Keratinocyte (primary cell): ENCODE data around the gene FMN1.

Experiments used
- EZH2 ChIP-seq: IDR thresholded peaks from one replicate; pipeline ENCODE4 v1.6.1; 2012; ENCODE audit warnings: inconsistent platforms, mild to moderate bottlenecking, low read length, moderate library complexity
- TF ChIP-seq, protein P1 (sequence below), 3 experiments: IDR thresholded peaks in 1 of 3; conservative IDR thresholded peaks in 1 of 3; optimal IDR thresholded peaks in 1 of 3; 2 replicates in 2 of 3; 3 replicates in 1 of 3; pipeline versions ENCODE3 to v1.5.1; 2011; ENCODE audit warnings: low read length in 3 of 3, mild to moderate bottlenecking in 3 of 3, moderate library complexity in 2 of 3, control low read depth in 1 of 3, inconsistent platforms in 1 of 3; ENCODE audit not compliant: insufficient read depth in 2 of 3; ENCODE audit errors: extremely low read depth in 1 of 3

DNA sequence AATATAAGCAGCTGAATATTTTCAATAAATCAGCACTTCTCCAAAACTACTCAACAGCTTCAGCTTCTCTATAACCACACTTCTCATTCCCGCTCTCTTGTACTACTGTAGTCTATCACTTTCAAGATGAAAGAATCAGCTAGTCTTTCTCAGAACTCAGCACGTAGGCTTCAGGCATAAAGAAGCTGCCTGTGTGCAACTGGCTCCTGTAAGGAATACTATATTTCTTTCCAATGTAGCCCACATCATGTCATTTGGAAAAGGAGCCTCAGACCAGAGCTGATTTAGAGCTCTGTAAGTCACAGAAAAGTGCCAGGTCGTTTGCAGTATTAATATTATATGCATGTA is 62.3 kb downstream of the FMN1 start:
- TF ChIP-seq, protein P1, sequence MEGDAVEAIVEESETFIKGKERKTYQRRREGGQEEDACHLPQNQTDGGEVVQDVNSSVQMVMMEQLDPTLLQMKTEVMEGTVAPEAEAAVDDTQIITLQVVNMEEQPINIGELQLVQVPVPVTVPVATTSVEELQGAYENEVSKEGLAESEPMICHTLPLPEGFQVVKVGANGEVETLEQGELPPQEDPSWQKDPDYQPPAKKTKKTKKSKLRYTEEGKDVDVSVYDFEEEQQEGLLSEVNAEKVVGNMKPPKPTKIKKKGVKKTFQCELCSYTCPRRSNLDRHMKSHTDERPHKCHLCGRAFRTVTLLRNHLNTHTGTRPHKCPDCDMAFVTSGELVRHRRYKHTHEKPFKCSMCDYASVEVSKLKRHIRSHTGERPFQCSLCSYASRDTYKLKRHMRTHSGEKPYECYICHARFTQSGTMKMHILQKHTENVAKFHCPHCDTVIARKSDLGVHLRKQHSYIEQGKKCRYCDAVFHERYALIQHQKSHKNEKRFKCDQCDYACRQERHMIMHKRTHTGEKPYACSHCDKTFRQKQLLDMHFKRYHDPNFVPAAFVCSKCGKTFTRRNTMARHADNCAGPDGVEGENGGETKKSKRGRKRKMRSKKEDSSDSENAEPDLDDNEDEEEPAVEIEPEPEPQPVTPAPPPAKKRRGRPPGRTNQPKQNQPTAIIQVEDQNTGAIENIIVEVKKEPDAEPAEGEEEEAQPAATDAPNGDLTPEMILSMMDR (optimal IDR thresholded peaks at IDR 0.05 in 1 of 3, IDR thresholded peaks at IDR 0.05 in 1 of 3, conservative IDR thresholded peaks at IDR 0.05 in 1 of 3; ENCODE audit: extremely low read depth in 1 of 3, insufficient read depth in 2 of 3, low read length in 3 of 3) = no peak
- no peak for TF ChIP-seq EZH2
